Body of pancreas (tissue), 4 donors: Measurements from ENCODE around the gene ARMC6.

Experiments used
- CTCF ChIP-seq, 7 experiments: fragments of 450-650 bp in 4 of 7; fragments of 200-600 bp in 3 of 7; sonication (generic) in 3 of 7; IDR thresholded peaks; one replicate each; pipeline ENCODE4 v1.5.1; 2016 to 2019; ENCODE audit warnings: antibody characterized with exemption in 7 of 7
- POLR2A ChIP-seq, 3 donors: fragments of 450-650 bp; IDR thresholded peaks; one replicate each; pipeline ENCODE4 v1.6.1; 2016; ENCODE audit warnings: antibody characterized with exemption in 3 of 3, mild to moderate bottlenecking in 2 of 3

- TF ChIP-seq CTCF (IDR thresholded peaks at IDR 0.05) (no peak), POLR2A (IDR thresholded peaks at IDR 0.05) (no peak)
Measured at GRCh38 chr19:19106056-19106551, 72.7 kb downstream of the ARMC6 start.
